GM21723 (cell line): Measurements from ENCODE around the gene VCAN.

Experiments
- ATAC-seq: cut with Tn5 transposase; IDR thresholded peaks from one replicate; pipeline ENCODE4 v1.9.1; 2021; ENCODE audit warnings: mild to moderate bottlenecking, moderate library complexity; ENCODE audit not compliant: unreplicated experiment

The VCAN gene

DNA sequence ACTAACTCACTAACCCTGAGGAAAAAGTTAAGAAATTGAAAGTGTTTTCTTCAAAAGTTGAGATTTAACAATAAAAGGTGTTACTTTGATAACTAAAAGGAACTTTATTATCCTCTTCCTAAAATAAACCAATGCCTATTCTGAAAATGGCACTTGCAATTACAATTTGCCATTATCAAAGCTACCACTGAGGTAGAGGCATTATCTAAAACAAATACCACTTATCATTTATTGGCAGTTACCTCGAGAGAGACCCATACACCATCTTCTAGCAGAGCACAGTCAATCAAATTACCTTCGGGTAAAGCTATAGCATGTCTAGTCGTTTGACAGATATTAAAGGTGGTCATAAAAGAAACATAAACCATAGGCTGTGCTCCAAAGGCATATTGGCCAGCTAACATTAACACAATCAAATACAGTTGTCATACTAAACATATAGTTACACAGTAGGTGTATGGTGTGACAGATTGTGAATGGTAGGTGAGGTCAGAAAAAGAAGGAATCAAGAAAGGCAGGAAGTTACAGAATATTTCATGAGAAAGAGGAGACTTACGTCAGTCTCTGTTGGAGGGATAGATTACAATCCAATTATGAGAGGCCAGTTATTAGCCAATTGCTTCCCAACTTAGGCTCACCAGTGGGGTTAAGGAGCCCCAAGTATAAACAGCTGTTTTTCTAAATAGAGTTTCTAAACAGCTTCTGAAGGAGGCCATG is 56.3 kb downstream of the VCAN start:
- ATAC-seq: no peak

DNA sequence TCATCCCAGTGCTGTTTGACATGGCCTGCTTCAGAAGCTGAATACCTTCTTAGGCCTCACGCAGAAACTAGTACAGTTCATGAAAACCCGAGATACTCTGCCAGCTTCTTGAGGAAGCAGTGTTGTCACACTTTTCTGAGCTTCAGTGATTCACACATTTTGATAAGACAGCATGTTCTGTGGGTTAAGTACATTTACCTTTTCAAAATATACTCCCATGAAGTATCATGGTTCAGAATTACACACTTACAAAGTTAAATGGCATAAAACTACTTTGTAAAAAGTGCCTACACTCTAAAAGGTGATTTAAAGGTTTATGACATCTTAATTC is 56.9 kb downstream of the VCAN start:
- ATAC-seq: no peak

DNA sequence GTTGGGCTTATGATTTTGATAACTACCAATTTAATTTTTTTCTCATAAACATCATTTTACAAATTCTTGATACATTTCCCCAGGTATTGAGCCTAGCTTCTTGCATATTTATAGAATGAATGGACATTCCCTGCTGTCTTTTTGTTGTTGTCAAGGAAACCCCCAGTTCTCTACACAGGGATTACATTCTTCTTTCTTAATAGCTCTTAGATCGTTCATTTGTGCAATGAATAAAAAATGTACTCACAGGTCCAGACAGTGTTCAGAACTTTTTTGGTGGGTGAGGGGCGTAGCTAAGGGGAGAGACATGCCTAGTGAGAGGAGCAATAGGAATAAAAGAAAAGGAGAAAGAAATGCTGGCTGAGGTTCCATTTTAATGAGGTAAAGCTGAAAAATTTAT is 58.6 kb downstream of the VCAN start:
- no peak for ATAC-seq

DNA sequence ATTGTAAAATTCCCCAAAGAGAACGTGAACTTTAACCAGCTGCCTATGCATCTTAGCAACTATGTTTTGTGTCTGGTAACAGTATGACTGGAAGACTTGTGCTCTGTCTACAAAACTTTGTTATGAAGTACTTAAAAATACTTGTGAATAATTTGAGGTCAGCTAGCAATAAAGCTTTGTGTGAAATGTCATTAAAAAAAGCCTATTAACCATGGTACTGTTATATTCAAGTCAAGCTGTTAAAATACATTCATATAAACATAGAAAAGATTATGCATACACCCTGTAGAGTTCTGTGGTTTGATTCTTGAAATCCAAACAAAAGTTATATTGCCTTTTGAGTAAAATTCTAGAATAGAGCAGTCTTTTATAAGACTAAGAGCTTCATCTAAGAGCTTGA is 60.1 kb downstream of the VCAN start:
- no peak for ATAC-seq

DNA sequence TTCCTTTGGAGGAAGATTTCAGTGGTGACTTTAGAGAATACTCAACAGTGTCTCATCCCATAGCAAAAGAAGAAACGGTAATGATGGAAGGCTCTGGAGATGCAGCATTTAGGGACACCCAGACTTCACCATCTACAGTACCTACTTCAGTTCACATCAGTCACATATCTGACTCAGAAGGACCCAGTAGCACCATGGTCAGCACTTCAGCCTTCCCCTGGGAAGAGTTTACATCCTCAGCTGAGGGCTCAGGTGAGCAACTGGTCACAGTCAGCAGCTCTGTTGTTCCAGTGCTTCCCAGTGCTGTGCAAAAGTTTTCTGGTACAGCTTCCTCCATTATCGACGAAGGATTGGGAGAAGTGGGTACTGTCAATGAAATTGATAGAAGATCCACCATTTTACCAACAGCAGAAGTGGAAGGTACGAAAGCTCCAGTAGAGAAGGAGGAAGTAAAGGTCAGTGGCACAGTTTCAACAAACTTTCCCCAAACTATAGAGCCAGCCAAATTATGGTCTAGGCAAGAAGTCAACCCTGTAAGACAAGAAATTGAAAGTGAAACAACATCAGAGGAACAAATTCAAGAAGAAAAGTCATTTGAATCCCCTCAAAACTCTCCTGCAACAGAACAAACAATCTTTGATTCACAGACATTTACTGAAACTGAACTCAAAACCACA is 67.4 kb downstream of the VCAN start:
- peak; percentile 82 for ATAC-seq

DNA sequence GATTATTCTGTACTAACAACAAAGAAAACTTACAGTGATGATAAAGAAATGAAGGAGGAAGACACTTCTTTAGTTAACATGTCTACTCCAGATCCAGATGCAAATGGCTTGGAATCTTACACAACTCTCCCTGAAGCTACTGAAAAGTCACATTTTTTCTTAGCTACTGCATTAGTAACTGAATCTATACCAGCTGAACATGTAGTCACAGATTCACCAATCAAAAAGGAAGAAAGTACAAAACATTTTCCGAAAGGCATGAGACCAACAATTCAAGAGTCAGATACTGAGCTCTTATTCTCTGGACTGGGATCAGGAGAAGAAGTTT is 67.9 kb downstream of the VCAN start:
- no peak for ATAC-seq

DNA sequence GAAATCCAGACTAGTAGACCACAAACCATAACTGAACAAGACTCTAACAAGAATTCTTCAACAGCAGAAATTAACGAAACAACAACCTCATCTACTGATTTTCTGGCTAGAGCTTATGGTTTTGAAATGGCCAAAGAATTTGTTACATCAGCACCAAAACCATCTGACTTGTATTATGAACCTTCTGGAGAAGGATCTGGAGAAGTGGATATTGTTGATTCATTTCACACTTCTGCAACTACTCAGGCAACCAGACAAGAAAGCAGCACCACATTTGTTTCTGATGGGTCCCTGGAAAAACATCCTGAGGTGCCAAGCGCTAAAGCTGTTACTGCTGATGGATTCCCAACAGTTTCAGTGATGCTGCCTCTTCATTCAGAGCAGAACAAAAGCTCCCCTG is 68.6 kb downstream of the VCAN start:
- no peak for ATAC-seq

DNA sequence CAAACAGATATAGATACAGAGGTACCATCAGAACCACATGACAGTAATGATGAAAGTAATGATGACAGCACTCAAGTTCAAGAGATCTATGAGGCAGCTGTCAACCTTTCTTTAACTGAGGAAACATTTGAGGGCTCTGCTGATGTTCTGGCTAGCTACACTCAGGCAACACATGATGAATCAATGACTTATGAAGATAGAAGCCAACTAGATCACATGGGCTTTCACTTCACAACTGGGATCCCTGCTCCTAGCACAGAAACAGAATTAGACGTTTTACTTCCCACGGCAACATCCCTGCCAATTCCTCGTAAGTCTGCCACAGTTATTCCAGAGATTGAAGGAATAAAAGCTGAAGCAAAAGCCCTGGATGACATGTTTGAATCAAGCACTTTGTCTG is 69.2 kb downstream of the VCAN start:
- ATAC-seq: no peak

DNA sequence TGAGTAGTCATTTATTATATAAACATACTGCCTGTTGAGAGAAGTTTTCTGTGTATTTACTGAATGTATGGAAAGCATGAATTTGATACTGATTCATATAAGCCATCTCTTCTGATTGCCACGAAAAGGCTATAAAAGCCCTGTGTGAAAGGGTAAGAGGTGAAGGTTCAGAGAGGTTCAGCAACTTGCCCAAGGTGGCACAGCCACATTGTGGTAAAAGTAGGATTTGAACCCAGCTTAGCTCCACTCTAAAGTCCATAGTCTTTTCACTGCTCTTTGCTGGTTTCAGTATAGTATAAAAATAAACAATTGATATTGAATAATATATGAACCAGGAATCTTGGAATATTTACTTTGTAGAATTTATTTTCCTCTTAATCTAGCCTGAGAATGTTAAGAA is 71.3 kb downstream of the VCAN start:
- ATAC-seq: no peak

DNA sequence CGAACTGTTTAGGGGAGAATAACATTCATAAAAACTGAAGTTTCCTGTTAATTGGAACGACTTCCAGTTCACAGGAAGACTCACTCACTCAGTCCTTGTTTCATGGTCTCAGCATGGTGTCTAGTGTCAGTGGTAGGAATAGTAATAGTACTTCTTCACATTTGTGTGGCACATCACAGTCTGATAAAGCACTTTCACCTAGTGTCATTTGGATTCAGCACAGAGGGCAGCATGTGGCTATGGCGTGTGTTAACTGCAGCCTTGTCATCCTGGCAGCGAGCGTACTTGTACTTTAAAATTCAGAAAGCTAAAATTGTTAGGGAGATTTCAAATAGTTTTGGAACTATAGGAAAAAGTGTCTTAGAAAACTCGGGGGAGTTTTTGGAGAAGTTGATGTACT is 72.4 kb downstream of the VCAN start:
- no peak for ATAC-seq

DNA sequence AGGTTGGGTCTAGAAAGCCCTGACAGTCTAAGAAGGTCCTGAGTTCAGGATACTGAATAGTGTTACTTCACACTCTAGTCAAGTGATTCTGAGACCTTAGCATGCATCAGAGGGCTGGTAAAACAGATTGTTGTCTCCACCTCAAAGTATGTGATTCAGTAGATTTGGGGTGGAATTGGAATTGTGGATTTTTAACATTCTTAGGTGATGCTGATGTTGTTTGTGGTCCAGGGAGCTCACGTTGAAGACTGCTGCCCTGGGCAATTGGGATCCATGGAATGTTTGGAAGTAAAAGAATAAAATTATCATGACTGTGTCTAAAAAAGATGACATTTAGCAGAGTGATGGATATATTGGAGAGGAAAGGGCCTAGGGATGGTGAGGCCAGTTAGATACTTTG is 75.6 kb downstream of the VCAN start:
- ATAC-seq: no peak

DNA sequence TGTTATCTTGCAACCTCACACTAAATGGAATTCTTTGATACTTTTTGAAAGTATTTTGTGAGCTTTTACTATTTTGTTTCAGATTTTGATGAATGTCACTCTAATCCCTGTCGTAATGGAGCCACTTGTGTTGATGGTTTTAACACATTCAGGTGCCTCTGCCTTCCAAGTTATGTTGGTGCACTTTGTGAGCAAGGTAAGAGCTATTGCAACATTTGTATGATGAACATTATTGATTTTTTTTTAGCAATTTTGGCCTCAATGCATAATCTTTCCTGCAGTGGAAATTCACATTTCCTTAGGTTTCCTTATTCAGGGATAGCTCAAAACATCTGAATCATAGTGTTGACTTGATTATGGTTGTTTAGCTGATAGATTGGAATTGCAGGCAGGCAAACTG is 76.3 kb downstream of the VCAN start:
- no peak for ATAC-seq

DNA sequence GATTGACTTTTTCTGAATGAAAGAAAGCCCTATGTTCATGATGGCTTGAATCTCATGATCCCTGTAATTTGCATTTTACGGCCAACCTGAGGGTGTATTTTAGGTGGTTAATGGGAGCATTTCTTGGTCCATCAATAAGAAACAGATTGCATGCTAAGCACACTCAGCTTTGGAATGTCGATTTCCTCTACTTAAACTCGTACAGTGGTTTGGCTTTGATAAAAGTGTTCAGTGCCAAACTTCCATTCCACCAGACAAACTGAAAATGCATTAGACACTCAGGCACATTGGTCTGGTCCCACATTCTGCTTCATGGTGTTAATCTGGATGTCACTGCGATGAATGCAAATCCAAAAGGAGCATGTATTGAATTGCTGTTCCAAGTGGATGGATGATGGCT is 77.0 kb downstream of the VCAN start:
- ATAC-seq: no peak

DNA sequence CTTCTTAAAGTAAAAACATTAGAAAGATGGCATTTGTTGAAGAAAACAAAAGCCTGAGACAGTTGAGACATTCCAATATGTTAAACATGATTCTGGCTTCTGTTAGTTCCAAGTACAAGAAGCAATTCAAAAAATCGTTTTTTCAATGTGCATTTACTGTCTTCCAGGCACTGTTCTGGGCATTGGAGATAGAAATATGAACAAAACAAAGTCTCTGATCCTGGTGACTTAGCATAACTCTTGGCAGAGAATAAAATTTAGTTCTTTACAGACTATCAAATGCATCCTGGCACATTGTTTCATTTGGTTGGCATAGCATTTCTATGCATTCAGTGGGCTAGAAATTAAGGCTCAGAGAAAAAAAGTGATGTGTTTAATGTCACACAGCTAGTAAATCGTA is 77.5 kb downstream of the VCAN start:
- ATAC-seq: no peak

DNA sequence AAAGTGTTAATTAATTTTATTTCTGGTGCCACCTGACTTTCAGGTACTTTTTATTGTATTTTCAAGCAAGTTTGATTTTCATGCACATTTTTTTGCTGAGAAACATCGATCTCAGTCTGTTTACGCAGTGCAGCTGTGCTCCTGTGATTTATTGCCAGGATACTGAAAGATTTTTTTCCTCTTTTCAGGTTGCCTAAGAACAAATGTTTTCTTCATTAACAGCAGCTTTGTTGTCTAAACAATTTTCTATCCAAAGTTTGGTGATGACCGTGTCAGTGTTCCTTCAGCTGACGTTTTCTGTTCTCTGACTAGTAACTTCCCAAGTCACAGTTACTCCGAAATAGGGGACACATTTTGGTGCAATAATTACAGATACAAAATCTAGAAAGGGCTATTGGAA is 78.1 kb downstream of the VCAN start:
- no peak for ATAC-seq

DNA sequence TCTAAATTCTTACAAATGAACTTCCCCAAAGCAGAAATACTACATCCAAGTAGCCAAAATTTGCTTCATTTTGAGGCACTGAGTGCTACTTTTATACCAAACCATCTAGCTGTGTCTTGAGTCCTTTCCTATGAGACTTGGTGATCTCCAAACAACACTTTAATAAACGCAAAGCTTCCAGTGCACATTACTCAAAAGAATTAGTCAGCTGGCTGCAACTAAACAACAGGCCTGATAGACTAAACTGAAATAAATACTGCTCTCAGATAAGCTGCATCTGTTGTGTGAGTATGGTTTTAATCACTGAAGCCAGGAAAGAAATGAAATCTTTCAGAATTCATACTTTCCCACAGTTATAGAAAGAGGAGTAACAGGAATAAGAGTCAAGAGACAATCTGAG is 80.3 kb downstream of the VCAN start:
- no peak for ATAC-seq

DNA sequence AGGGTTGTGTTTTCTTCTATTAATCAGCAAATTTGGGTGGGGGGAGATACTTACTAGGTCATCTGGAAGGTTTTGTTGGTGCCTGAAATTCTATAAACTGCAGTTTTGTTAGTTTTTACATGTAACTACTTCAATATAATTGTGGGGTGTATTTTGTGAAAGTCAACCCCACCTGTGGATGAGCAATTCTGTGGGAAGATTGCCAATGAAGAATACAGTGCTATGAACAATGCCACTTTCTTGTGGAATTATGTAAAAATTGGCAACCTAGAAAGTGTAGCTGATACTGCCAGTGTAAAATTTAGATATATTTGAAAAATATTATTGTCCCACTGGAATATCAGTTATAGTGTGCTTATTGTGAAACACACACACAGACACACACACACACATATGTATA is 80.7 kb downstream of the VCAN start:
- ATAC-seq: no peak

DNA sequence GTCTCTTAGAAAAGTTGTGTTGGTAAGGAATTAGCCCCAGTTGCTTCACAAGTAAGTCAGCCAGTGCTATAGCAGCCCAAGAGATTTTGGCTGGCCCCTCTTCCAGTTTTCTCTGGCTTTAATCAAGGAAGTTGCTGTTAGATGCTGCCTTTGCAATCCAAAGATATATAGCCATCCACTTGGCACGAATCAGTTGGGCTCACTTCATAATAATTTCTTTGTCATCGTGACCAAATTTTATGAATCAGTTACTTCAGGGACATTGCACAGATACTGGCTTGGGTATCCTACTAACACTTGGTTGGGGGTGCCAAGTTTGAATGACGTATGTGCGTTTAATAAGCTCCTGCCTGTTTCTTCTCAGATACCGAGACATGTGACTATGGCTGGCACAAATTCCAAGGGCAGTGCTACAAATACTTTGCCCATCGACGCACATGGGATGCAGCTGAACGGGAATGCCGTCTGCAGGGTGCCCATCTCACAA is 81.5 kb downstream of the VCAN start:
- ATAC-seq: no peak

DNA sequence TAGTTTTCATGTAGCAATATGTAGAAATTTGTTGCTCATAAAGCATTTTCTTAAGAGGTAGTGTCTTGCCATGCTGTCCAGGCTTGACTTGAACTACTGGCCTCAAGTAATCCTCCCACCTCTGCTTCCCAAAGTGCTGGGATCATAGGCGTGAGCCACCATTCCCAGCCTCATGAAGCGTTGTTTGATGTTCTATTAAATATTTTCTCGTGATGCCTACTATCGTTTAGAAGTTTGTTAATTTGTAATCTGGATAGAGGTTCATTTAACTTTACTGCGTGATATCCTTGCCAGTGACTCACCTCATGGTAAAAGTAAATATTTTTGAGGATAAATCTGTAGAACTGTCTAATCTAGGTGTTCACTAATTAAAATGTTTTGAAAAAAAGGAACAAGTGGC is 82.6 kb downstream of the VCAN start:
- no peak for ATAC-seq

DNA sequence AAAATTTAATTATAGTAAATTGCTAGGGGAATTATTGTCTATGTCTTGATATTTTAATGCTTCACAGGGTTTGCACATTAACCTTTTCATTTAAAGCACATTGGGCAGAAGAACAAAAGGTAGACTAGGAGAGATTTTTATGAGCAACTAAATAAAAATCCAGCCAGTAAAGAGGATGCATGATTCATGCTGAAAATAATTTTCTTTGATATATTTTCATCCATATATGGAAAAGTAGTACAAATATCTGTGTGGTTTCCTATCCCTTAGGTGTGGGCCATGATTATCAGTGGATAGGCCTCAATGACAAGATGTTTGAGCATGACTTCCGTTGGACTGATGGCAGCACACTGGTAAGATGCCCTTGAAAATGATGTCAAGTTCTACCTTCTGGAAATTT is 83.1 kb downstream of the VCAN start:
- ATAC-seq: no peak

DNA sequence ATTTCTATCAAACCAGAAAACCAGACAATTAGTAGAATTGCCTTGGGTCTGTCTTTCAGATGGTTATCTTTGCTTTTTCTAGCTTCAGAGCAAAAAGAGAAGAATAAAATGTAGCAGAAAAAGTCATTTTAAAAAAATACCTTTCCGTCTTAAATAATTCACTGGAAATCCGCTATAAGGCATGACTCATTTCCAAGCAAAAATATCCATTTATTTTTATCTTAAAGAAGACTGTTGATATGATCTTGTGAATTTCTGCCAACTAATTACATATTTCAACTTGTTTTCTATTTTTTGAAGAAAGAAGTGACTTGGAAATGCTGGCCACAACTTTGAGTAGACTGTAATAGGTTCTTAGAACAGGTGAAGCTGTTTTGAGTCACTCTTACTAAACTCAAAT is 83.7 kb downstream of the VCAN start:
- ATAC-seq: no peak

DNA sequence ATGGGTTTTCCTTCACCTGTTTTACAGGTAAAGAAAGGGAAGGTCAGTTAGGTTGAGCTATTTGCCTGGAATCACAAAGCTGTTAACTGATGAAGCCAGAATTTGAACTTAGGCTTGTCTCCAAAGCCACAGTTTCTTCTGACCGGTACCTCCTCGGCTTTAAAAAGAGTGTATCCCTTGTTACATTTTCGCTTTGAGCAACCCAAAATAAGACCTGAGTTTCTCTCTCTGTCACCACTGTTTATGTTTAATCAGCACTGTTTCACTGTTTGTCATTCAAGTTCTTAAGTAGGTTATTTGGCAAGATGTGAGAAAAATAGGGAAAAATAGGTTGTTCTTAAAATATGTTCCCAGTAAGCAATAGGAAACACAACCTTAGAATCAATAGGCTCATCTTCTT is 84.6 kb downstream of the VCAN start:
- ATAC-seq: peak; percentile 59

DNA sequence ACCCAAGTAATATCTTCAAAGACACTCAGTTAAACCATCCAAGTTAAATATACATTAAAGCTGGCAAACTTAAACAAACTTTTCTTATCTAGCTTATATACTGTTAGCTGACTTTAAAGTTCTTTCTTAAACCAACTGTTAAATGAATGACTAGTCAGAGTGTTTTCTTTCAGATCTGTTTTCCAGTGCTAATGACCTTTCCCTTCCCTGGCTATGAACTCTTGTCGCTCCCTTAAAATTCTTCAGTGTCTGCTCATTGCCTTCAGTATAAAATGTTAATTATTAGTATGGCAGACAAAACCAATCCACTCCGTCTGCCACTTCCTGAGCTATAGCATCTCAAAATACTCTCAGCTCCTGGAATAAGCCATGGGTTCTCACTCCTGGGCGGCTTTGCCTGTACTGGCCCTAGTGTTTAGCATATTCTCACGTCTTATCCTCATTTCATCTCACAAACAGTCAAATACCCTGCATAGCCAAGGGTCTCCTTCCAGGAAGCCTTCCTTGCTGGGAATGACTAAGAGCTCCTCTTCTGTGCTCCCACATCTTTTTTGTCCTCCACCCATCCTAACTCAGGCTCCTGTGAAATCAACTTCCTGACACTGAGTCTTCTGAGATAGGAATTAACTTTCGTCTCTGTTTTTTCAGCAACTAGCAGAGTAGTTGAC is 87.7 kb downstream of the VCAN start:
- no peak for ATAC-seq
